GM18511 (cell line): ENCODE measurements around the gene PID1.

Source experiments
- ATAC-seq: cut with Tn5 transposase; IDR thresholded peaks from one replicate; pipeline ENCODE4 v1.9.1; 2021; ENCODE audit warnings: mild to moderate bottlenecking, moderate library complexity; ENCODE audit not compliant: unreplicated experiment

Gene PID1

GRCh38 chr2:229127471-229127870 lies 143.6 kb downstream of the PID1 start:
- ATAC-seq = no peak

DNA sequence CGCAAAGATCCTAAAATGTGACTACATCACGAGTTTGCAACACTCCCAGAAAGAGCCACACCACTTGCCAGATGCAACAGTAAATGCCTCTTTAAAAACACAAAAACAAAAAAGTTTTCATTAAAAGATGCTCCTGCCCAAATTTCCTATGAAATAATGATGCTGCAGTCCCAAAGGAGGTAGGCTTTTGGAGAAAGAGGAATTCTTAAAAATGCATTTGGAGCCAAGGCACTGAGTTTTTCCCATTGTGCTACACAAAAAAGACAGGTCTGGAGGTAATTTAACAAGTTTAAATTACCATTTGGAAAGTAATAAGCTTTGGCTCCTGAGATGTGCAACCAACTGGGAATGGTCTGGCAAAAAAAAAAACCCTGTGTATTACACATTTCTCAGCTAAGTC lies 145.0 kb downstream of the PID1 start:
- ATAC-seq = no peak

GRCh38 chr2:229124136-229124535 lies 147.0 kb downstream of the PID1 start:
- ATAC-seq = no peak

- ATAC-seq = peak; percentile 77
Observed at GRCh38 chr2:229118927-229119326, 152.2 kb downstream of the PID1 start.

DNA sequence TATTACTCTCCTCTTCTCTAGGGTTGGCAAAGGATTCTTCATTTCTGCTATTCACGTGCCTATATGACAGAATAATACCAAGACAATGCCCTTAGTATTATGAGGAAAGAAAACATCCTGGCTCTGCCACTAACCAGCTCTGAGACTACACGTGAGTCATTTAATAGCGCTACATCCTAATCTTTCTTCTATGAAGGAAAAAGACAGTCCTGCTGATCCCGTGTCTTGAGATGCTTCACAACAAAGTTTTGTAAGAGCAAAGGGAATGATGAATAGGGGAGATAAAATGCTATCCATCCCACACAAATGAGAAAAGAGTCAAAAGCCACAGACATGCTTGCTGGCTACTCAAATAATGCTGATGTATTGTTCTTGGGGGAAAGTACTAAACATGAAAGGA lies 152.8 kb downstream of the PID1 start:
- no peak for ATAC-seq

DNA sequence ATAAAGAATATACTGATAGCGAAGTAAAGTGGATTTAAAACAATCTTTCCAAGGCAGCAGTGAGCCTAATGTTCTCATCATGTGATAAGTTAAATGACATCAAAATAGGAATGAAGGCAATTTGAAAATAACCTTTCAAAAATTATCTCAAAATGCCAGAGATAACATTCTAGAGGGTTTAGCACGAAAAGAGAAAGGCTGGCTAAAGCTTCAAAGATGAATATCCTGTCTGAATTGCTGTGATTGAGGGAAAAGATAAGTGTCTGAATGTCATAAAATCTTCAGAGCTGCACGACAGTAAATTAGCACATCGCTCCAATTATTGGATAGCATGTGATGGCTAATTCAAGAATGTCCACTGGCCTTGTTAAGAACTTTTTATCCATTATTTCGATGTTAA lies 159.3 kb downstream of the PID1 start:
- no peak for ATAC-seq

- ATAC-seq = no peak
Observed at GRCh38 chr2:229109195-229109594, 161.9 kb downstream of the PID1 start.

- ATAC-seq = no peak
Observed at GRCh38 chr2:229107601-229108000, 163.5 kb downstream of the PID1 start.

DNA sequence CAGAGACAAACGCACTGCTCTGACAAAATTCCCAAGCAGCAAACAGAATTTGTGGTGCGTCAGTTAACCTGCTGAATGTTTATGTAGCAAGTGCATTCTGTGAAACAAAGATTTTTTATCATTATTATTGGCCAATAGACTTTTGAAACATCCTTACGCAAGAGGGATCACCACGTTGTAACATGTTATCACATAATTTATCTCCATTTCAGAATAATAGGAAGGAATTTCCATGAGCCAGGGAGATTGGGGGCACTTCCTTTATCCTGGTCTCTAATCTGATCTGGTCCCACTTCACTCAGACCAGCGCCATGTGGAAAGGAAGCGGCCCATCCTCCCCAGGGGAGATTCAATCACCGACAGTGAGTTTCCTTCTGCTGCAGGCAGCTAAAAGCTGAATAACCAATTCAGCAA lies 166.1 kb downstream of the PID1 start:
- ATAC-seq = no peak

GRCh38 chr2:229104025-229104424 lies 167.1 kb downstream of the PID1 start:
- no peak for ATAC-seq

DNA sequence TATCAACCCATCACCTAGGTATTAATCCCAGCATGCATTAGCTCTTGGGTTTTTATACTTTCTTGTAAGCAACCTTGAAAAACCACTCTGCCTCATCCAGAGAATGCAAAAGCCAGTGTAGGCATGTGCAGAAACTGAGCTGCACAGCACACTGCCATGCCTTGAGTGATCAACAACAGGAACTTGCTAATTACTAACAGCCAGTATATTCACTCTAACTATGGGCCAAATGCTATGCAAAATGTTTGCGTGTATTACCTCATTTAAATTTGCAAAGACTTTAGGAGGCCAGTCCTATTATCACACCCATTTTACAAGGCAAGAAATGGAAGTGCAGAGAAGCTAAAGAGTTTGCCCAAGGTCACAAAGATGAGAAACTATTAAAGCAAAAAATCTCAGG lies 169.8 kb downstream of the PID1 start:
- ATAC-seq = no peak

- no peak for ATAC-seq
Observed at GRCh38 chr2:229099231-229099630, 171.9 kb downstream of the PID1 start.

GRCh38 chr2:229098801-229099200 lies 172.3 kb downstream of the PID1 start:
- no peak for ATAC-seq

DNA sequence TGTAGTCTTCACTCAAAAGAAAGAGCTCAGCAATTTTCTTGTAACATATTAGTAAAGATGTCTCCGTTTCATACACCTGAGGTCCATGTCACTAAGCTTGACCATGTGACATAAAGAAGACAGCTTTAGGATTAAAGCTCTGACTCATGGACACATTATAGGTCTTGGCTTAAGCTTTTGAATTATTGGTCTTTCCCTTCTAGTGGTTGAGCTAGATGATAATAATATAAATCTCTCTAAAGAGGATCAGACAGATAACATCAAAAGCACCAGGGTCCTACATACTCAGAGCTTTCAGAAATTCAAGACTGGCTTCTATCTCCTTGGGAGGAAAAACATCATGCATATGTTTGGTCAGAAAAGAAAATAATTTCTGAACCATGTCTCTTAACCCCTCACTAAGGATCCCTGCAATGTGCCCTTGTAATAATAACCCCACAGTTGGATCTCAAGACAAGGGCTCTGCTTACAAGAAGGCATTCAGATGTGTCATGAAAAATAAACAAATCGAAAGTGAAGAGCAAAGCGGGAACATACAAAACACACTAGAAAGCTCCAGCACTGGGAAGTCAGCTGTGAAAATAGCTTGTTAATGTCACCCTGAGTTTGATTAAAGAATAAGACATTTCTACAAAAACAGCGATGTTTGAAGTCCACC lies 174.5 kb downstream of the PID1 start:
- ATAC-seq = no peak

DNA sequence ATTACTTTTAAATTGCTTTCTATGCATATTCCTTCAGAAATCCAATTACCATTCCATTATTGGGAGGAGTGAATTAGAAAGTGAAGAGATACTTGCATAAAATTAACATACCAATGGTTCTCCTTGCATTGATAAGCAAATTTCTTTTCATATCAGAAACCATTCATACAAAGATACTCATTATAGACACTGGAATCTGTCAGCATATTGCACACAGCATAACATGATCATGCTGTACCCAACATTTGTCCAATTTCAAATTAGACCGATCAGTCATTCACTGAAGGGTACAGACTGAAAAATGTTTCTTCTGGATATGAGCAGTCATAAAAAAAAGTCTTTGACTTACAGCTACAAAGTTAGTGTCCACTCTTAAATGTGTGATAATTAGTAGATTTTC lies 175.6 kb downstream of the PID1 start:
- ATAC-seq = no peak

DNA sequence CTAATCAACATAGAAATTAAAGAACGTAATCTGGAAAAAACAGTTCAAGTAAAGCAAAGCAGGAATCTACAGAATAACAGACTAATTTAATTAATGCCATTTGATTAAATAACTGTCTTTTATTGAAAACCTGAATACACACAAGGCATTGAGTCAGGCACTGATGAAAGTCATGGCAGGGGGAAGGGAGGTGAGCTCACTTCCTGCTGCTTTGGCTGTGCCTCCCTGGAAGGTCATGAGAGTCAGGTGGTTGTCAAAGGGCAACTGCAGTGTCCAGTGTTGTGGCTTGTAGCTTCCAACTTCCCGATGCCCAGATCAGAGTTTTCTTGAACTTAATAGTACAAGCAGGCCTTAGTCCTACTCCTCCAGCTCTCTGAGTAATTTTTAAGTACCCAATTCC lies 180.9 kb downstream of the PID1 start:
- ATAC-seq = no peak

- ATAC-seq = no peak
Observed at GRCh38 chr2:229089776-229090175, 181.3 kb downstream of the PID1 start.

DNA sequence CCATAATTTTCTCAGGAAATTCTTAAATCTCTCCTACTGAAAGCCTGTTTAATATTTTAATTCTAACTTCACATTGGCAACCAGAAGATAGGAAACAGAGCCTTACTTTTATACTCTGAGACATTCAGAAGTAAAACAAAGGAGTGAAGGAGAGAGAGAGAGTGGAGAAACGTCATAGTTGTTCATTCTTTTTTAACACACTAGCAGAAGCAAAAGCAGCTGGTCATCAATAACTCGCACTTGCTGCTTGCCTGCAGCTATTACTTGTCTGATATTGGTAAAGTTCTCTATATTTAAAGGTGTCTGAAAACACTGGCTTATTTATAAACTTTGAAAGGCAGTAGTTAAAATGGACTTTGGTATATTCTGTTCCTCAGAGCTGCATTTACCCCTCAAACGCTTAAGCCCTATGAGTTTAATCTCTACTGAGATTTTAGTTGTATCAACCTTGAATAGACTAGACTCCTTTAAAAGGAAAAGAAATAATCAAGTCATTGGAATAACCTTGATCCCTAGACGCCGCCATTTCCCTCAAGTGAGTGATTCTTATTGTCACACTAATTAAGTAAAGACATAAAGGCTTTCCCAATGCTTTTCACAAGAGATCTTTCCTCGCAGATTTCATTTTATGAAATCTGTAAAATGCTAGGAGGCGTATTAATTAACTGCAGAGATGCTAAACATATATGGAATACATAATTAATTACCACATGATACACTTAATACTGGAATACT lies 182.0 kb downstream of the PID1 start:
- no peak for ATAC-seq

DNA sequence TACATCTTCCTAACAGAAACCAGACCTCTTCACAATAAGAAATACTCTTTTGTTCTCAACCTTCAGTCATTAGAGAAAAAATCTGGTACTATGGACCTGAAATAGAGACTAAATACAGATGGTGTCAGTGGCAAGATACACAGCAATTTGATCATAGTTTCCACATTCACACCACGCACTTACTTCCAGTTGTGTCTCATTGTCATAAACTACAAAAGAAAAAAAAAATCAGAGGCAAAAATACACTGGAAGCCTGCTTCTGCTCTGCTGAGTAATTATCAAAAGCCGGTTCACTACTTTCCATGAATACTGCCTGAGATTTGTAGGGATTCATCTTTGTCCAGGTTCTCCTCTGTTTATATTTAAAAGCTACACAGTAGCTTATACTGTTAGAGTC lies 182.6 kb downstream of the PID1 start:
- ATAC-seq = no peak

- no peak for ATAC-seq
Observed at GRCh38 chr2:229087843-229088516, 183.1 kb downstream of the PID1 start.

DNA sequence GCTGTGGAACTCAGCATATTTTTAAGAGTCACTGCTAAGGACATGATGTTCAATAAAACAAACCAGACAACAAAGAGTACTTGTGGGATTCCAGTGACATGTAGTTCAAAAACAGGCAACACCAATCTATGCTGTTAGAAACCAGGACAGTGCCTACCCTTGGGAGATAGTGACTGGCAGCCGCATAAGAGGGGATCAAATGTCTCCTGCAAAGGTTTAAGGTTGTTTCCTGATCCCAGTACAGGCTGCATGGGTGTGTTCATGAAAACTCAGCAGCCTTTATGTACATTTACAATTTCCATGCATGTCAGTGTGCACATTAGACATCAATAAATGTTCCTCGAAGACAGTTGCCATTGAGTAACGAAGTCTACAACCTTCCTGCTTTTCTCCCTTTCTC lies 183.8 kb downstream of the PID1 start:
- no peak for ATAC-seq

GRCh38 chr2:229085439-229085838 lies 185.6 kb downstream of the PID1 start:
- no peak for ATAC-seq
